ENCODE data around the gene R3HDM4. TPM values are rescaled to one million over a fixed set of nuclear protein-coding genes. Genes with fewer than 3 reads are reported as not detected.

The R3HDM4 gene
- total RNA-seq, 1 experiment from 2014 or later: 54.0 TPM

DNA sequence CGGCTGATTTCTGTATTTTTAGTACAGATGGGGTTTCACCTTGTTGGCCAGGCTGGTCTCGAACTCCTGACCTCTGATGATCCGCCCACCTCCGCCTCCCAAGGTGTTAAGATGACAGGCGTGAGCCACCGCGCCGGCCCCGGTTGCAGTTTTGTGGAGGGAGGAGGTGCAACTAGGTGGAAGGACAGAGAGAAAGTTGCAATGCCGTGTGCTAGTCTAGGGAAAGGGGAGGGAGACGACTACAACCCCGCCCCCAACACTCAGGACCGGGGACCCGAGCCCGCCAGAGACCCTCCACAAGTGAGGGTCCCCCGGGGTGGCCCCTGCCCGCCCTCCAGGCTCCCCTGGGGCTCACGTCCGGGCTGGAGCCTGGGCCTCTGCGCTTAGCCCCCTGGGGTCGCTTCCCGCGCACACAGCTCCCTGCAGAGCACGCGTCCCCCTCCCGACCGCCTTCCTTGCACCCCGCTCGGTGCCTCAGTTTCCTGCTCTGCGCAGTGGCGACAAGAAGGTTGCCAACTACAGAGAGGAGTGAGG is 11.6 kb upstream of the R3HDM4 start:
- no peaks in the 10 kb centered on the region for H3K4me1 Mint-ChIP-seq (ENCODE audit: low read depth, unreplicated experiment)
- peaks cover 8% of the 10 kb centered on the region for H3K36me3 Mint-ChIP-seq (ENCODE audit: insufficient read depth, unreplicated experiment)
- peaks cover 11% of the 10 kb centered on the region for H3K27me3 Mint-ChIP-seq (ENCODE audit: unreplicated experiment)
- intact Hi-C loops (cut with micrococcal nuclease; ENCODE audit: unreplicated experiment): loop anchor here (5.0 kb wide), 1 partner anchor 152 kb away; no protein-coding TSS in a partner anchor
- no TSS peak for BruUV-seq (replicated peaks)
- peak overlapping the region; percentile 53 for H3K4me3 Mint-ChIP-seq (ENCODE audit: low read depth, unreplicated experiment)
- CTCF ChIA-PET: interaction anchor here (1.5 kb wide), 1 partner anchor 60 kb away, joined by 6 read pairs; the partner anchor contains the start of gene WDR18
- no peak overlapping the region for H3K27ac Mint-ChIP-seq (ENCODE audit: unreplicated experiment)
- no peaks in the 10 kb centered on the region for H3K9me3 Mint-ChIP-seq (ENCODE audit: low read depth, unreplicated experiment)
- TF ChIP-seq, protein P1, sequence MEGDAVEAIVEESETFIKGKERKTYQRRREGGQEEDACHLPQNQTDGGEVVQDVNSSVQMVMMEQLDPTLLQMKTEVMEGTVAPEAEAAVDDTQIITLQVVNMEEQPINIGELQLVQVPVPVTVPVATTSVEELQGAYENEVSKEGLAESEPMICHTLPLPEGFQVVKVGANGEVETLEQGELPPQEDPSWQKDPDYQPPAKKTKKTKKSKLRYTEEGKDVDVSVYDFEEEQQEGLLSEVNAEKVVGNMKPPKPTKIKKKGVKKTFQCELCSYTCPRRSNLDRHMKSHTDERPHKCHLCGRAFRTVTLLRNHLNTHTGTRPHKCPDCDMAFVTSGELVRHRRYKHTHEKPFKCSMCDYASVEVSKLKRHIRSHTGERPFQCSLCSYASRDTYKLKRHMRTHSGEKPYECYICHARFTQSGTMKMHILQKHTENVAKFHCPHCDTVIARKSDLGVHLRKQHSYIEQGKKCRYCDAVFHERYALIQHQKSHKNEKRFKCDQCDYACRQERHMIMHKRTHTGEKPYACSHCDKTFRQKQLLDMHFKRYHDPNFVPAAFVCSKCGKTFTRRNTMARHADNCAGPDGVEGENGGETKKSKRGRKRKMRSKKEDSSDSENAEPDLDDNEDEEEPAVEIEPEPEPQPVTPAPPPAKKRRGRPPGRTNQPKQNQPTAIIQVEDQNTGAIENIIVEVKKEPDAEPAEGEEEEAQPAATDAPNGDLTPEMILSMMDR (IDR thresholded peaks at IDR 0.05; ENCODE audit: unreplicated experiment): no peak
- DNase-seq: no peak

DNA sequence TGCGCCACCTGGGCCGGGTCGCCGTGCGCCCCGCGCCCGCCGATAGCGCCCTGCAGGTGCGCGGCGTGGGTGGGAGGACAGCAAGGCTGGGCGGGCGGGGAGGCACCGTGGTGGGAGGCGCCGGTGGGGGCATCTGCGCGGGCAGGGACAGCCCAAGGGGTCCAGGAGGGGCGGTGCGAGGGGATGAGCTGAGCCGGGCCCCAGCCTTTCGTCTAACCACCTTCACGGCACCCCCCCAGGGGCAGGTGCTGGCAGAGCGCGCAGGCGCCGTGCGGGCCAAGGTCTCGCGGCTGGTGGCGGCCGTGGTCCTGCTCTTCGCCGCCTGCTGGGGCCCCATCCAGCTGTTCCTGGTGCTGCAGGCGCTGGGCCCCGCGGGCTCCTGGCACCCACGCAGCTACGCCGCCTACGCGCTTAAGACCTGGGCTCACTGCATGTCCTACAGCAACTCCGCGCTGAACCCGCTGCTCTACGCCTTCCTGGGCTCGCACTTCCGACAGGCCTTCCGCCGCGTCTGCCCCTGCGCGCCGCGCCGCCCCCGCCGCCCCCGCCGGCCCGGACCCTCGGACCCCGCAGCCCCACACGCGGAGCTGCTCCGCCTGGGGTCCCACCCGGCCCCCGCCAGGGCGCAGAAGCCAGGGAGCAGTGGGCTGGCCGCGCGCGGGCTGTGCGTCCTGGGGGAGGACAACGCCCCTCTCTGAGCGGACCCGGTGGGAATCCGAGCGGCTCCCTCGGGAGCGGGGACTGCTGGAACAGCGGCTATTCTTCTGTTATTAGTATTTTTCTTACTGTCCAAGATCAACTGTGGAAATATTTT is 7.2 kb upstream of the R3HDM4 start:
- intact Hi-C loops (cut with micrococcal nuclease; ENCODE audit: unreplicated experiment): loop anchor here (2.0 to 5.0 kb wide), 2 partner anchors 63 to 148 kb away; no protein-coding TSS in a partner anchor

DNA sequence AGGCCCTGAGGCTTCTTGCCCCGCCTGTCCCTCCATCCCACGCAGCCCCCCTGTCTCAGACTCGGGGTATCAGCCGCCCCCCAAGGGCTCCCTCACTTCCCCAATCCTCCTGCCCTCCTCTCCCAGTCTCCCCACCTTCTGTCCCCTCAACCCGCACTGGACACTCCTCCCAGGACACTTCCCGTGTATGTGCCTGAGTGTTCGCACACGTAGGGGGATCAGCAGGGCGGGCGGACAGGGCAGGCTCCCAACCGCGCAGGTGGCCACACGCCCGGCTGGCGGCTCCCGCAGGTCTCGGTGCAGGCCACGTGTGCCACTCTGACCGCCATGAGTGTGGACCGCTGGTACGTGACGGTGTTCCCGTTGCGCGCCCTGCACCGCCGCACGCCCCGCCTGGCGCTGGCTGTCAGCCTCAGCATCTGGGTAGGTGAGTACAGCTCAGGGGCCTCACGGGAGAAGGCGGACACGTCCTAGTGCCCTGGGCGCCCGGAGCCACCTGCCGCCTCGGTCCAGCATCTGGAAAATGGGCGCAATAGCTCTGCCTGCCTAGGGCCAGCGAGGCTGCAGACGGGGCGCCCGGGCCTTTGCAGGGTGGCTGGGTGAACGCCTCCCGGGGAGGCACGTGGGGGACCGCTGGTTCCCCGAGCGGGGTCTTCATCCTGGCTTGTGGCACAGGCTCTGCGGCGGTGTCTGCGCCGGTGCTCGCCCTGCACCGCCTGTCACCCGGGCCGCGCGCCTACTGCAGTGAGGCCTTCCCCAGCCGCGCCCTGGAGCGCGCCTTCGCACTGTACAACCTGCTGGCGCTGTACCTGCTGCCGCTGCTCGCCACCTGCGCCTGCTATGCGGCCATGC is 6.4 kb upstream of the R3HDM4 start:
- Mint-ChIP-seq H3K9me3 (ENCODE audit: low read depth, unreplicated experiment) (no peaks in the 10 kb centered on the region), H3K36me3 (ENCODE audit: insufficient read depth, unreplicated experiment) (no peaks in the 10 kb centered on the region), H3K27ac (ENCODE audit: unreplicated experiment) (no peak overlapping the region), H3K27me3 (ENCODE audit: unreplicated experiment) (peaks cover 20% of the 10 kb centered on the region), H3K4me3 (ENCODE audit: low read depth, unreplicated experiment) (no peak overlapping the region), H3K4me1 (ENCODE audit: low read depth, unreplicated experiment) (no peaks in the 10 kb centered on the region)
- peak; percentile 39 for DNase-seq
- intact Hi-C loops (cut with micrococcal nuclease; ENCODE audit: unreplicated experiment): loop anchor here (2.0 to 5.0 kb wide), 2 partner anchors 63 to 147 kb away; no protein-coding TSS in a partner anchor
- TF ChIP-seq, protein P1 (IDR thresholded peaks at IDR 0.05; ENCODE audit: unreplicated experiment): no peak
- BruUV-seq (replicated peaks): no TSS peak
- CTCF ChIA-PET: interaction anchor here (0.8 kb wide), 1 partner anchor 11 kb away, joined by 7 read pairs; no protein-coding TSS in a partner anchor

More for the DNA sequence above, 7.2 kb upstream of the R3HDM4 start:
- no peak overlapping the region for H3K27ac Mint-ChIP-seq (ENCODE audit: unreplicated experiment)
- TF ChIP-seq, protein P1 (IDR thresholded peaks at IDR 0.05; ENCODE audit: unreplicated experiment): no peak
- peaks cover 20% of the 10 kb centered on the region for H3K27me3 Mint-ChIP-seq (ENCODE audit: unreplicated experiment)
- CTCF ChIA-PET: no interaction called here
- H3K9me3 Mint-ChIP-seq (ENCODE audit: low read depth, unreplicated experiment): no peaks in the 10 kb centered on the region
- peaks cover 2% of the 10 kb centered on the region for H3K36me3 Mint-ChIP-seq (ENCODE audit: insufficient read depth, unreplicated experiment)
- H3K4me1 Mint-ChIP-seq (ENCODE audit: low read depth, unreplicated experiment): no peaks in the 10 kb centered on the region
- BruUV-seq (replicated peaks): no TSS peak
- H3K4me3 Mint-ChIP-seq (ENCODE audit: low read depth, unreplicated experiment): no peak overlapping the region
- DNase-seq: peak; percentile 46

DNA sequence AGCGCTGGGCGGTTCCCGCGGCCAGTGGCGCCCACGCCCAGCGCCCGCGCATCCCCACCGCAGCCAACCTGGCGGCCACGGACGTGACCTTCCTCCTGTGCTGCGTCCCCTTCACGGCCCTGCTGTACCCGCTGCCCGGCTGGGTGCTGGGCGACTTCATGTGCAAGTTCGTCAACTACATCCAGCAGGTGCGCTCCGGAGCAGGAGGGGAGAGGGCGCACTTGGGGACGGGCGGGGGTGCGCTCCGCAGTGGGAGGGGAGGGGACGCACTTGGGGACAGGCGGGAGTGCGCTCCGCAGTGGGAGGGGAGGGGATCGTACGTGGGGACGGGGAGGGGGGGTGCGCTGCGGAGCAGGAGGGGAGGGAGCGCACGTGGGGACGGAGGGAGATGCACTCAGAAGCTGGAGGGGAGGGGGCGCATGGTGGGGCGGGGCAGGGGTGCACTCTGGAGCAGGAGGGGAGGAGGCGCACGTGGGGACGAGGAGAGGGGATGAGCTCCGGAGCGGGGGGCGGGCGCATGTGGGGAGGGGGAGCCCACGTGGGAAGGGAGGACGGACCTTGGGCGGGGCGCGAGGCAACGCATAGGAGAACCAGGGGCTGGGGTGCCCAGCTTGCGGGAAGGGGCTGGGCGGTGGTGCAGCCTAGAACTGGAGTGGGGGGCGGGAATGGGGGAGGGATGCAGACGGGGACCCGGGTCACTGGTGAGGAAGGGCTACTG is 5.6 kb upstream of the R3HDM4 start:
- H3K4me3 Mint-ChIP-seq (ENCODE audit: low read depth, unreplicated experiment): no peak overlapping the region
- TF ChIP-seq, protein P1 (IDR thresholded peaks at IDR 0.05; ENCODE audit: unreplicated experiment): no peak
- DNase-seq: peak; percentile 13
- H3K4me1 Mint-ChIP-seq (ENCODE audit: low read depth, unreplicated experiment): no peaks in the 10 kb centered on the region
- H3K27me3 Mint-ChIP-seq (ENCODE audit: unreplicated experiment): peaks cover 20% of the 10 kb centered on the region
- intact Hi-C loops (cut with micrococcal nuclease; ENCODE audit: unreplicated experiment): no loop called here
- H3K27ac Mint-ChIP-seq (ENCODE audit: unreplicated experiment): no peak overlapping the region
- CTCF ChIA-PET: interaction anchor here (0.6 to 0.8 kb wide), 2 partner anchors 10 to 62 kb away, joined by 5 to 7 read pairs; no protein-coding TSS in a partner anchor
- no peaks in the 10 kb centered on the region for H3K9me3 Mint-ChIP-seq (ENCODE audit: low read depth, unreplicated experiment)
- BruUV-seq (replicated peaks): no TSS peak
- H3K36me3 Mint-ChIP-seq (ENCODE audit: insufficient read depth, unreplicated experiment): peaks cover 2% of the 10 kb centered on the region
